ENCODE measurements around the gene GRM4. TPM values are rescaled to one million over a fixed set of nuclear protein-coding genes. Genes with fewer than 3 reads are reported as not detected.

GRM4 gene
- total and polyA plus RNA-seq, 9 of the 15 experiments (the other 6 are each of a cell fraction or from before 2014, with no cell fraction given): 0.18 TPM; not detected in 8

DNA sequence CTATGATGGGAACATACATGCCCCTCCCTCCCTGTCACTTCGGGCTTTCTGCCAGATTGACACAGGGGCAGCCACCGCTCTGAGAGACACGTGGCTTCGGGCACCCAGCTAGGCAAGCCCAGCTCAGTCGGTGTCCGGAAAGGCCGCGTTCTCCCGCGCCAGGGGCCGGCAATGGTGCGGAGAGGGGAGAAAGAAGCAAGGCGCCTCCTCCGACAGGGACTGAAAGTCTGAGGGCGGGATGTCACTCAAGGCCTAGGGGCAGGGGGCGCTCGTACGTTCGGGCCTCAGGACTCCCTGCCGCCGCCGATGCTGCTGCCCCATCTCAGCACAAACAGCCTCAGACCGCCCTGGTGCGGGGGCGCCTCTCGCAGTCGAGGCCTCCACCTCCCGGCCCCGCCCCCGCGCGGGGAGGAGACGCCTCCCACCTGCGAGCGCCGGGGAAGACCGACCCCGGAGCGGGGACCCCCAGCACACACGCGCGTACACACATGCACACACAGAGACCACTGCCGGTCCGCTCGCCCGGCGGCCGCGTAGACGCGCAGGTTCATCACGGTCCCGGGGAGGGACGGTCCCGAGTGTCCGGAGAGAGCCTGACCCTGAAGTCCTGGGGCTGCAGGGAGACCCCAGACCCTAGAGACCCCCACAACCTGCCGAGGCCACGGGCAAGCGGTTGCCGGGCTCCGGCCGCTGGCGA lies 1.9 kb downstream of the GRM4 start:
- ATAC-seq (peak; percentile 86), FAIRE-seq (peak; percentile 52), DNase-seq (ENCODE audit: extremely low read depth in 1 of 4, low spot score in 3 of 4) (peak; percentile 70 to 90 (median 81))
- in situ Hi-C loops (cut with MboI): no loop called here
- Histone ChIP-seq H3K4me3 (no peak overlapping the region), H3K27me3 (ENCODE audit: control insufficient read depth in 2 of 2, insufficient read depth in 2 of 2, low read length in 2 of 2) (peaks cover 30 to 82% of the 10 kb centered on the region in 2 experiments; a peak in 4 of 5 replicates), H3K9ac (ENCODE audit: insufficient read depth in 1 of 2, low read depth in 2 of 2, low read length in 2 of 2) (no peak overlapping the region), H3K4me2 (ENCODE audit: insufficient read depth, low read length) (no peak overlapping the region), H3K27ac (ENCODE audit: extremely low read depth, low read depth, low read length) (no peak overlapping the region), H3K9me1 (ENCODE audit: control insufficient read depth, insufficient read depth, low read length) (no peaks in the 10 kb centered on the region), H4K20me1 (replicated peaks; ENCODE audit: control insufficient read depth, insufficient read depth, low read length) (peaks cover 10% of the 10 kb centered on the region), H3K4me1 (replicated peaks in 1 of 2; ENCODE audit: control insufficient read depth in 2 of 2, insufficient read depth in 2 of 2, low read length in 2 of 2) (peaks cover 0 to 41% of the 10 kb centered on the region in 2 experiments; a peak in 2 of 5 replicates), H2AFZ (ENCODE audit: low read depth, low read length) (no peak overlapping the region), H3K9me3 (replicated peaks; ENCODE audit: control insufficient read depth, insufficient read depth, low read depth, low read length) (no peaks in the 10 kb centered on the region), H3K79me2 (ENCODE audit: control insufficient read depth, insufficient read depth, low read length) (no peaks in the 10 kb centered on the region), H3K36me3 (ENCODE audit: control insufficient read depth, insufficient read depth, low read length) (no peaks in the 10 kb centered on the region)
- BruUV-seq (replicated peaks): no TSS peak
- ChIA-PET POLR2A (no interaction called here), CTCF (ENCODE audit: low intra/inter-chr PET ratio) (no interaction called here)
- intact Hi-C loops (cut with micrococcal nuclease): loop anchor here (10.0 kb wide), 1 partner anchor 289 kb away; no protein-coding TSS in a partner anchor
- WGBS (ENCODE audit: insufficient coverage, low coverage, missing lambda C conversion rate): 9% methylated on average over 47 of the region's 63 CpGs
- TF ChIP-seq MEIS2 (IDR thresholded peaks at IDR 0.05; ENCODE audit: partially characterized antibody): peak; percentile 8
- peak; percentile 50 to 75 (median 55) for TF ChIP-seq CTCF (IDR thresholded peaks at IDR 0.05 in 2 of 3, conservative IDR thresholded peaks at IDR 0.05 in 1 of 3; ENCODE audit: insufficient read depth in 2 of 3, low read depth in 1 of 3, low read length in 3 of 3)
- no peak for TF ChIP-seq MCM5 (IDR thresholded peaks at IDR 0.05; ENCODE audit: low read depth)
- TF ChIP-seq, protein P1, sequence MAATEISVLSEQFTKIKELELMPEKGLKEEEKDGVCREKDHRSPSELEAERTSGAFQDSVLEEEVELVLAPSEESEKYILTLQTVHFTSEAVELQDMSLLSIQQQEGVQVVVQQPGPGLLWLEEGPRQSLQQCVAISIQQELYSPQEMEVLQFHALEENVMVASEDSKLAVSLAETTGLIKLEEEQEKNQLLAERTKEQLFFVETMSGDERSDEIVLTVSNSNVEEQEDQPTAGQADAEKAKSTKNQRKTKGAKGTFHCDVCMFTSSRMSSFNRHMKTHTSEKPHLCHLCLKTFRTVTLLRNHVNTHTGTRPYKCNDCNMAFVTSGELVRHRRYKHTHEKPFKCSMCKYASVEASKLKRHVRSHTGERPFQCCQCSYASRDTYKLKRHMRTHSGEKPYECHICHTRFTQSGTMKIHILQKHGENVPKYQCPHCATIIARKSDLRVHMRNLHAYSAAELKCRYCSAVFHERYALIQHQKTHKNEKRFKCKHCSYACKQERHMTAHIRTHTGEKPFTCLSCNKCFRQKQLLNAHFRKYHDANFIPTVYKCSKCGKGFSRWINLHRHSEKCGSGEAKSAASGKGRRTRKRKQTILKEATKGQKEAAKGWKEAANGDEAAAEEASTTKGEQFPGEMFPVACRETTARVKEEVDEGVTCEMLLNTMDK (IDR thresholded peaks at IDR 0.05; ENCODE audit: borderline replicate concordance, insufficient read depth, low read depth, low read length, poor library complexity, severe bottlenecking): peak; percentile 54
- TF ChIP-seq NFIC (IDR thresholded peaks at IDR 0.05): peak; percentile 53
- peak; percentile 19; the same call in 1 of the 2 replicates for TF ChIP-seq SMC3 (conservative IDR thresholded peaks at IDR 0.05; ENCODE audit: insufficient read depth, low read depth, low read length)
- TF ChIP-seq PKNOX1 (IDR thresholded peaks at IDR 0.05): peak; percentile 87
- TF ChIP-seq NBN (IDR thresholded peaks at IDR 0.05; ENCODE audit: low read depth): no peak
- peak; percentile 82 for TF ChIP-seq EGR1 (conservative IDR thresholded peaks at IDR 0.05)
